Caco-2 (cell line): Measurements from ENCODE around the gene SSR1. TPM values are rescaled to one million over a fixed set of nuclear protein-coding genes. Genes with fewer than 3 reads are reported as not detected.

ENCODE experiments used
- BruUV-seq: library from RNA; stranded (reverse); fragments of 400-500 nt; replicated peaks from 2 replicates; lab custom pipeline; 2021; lab: Mats Ljungman, UMichigan
- CTCF ChIA-PET: fragments of 300-600 bp; sonication (Branson Sonifier 250); formaldehyde crosslinking; loops from one replicate; lab custom pipeline; 2022; ENCODE audit warnings: antibody characterized with exemption; lab: Charles Lee
- POLR2A ChIA-PET: fragments of 300-600 bp; sonication (Branson Sonifier 250); formaldehyde crosslinking; loops from one replicate; lab custom pipeline; 2022; ENCODE audit warnings: antibody characterized with exemption; lab: Charles Lee
- DNase-seq, 2 experiments: peaks; one replicate each; pipeline versions ENCODE4 v3.0.0 to v3.0.0-alpha.2; 2020 to 2022
- H3K27me3 ChIP-seq: replicated peaks from 2 replicates; pipeline ENCODE4 v1.6.0; 2011; ENCODE audit warnings: low read length; ENCODE audit not compliant: control insufficient read depth, insufficient read depth
- H3K36me3 ChIP-seq: 2 replicates; pipeline ENCODE4 v1.5.1; 2011; ENCODE audit warnings: low read length; ENCODE audit not compliant: control insufficient read depth, insufficient read depth
- H3K4me1 ChIP-seq: fragments of 250-450 bp; sonication (Bioruptor Pico); 2 replicates; pipeline ENCODE4 v1.5.1; 2020; ENCODE audit warnings: mild to moderate bottlenecking
- H3K4me3 ChIP-seq: 2 replicates; pipeline ENCODE4 v1.5.1; 2011; ENCODE audit warnings: low read depth, mild to moderate bottlenecking, control low read depth, low read length
- H3K9me3 ChIP-seq: fragments of 250-450 bp; sonication (Bioruptor Pico); 2 replicates; pipeline ENCODE4 v1.5.1; 2020; ENCODE audit warnings: mild to moderate bottlenecking, moderate library complexity
- H3K27ac Mint-ChIP-seq: one replicate; pipeline ENCODE4 v1.8.0; 2022; ENCODE audit warnings: mixed read lengths; ENCODE audit not compliant: unreplicated experiment
- H3K27me3 Mint-ChIP-seq: one replicate; pipeline ENCODE4 v1.8.0; 2022; ENCODE audit warnings: mixed read lengths; ENCODE audit not compliant: insufficient read depth, unreplicated experiment
- H3K36me3 Mint-ChIP-seq: one replicate; pipeline ENCODE4 v1.8.0; 2022; ENCODE audit warnings: mild to moderate bottlenecking, mixed read lengths; ENCODE audit not compliant: insufficient read depth, unreplicated experiment
- H3K4me1 Mint-ChIP-seq: one replicate; pipeline ENCODE4 v1.8.0; 2022; ENCODE audit warnings: low read depth, mixed read lengths; ENCODE audit not compliant: unreplicated experiment
- H3K4me3 Mint-ChIP-seq: one replicate; pipeline ENCODE4 v1.8.0; 2022; ENCODE audit warnings: mild to moderate bottlenecking, moderate library complexity, mixed read lengths; ENCODE audit not compliant: unreplicated experiment
- H3K9me3 Mint-ChIP-seq: one replicate; pipeline ENCODE4 v1.8.0; 2022; ENCODE audit warnings: mixed read lengths; ENCODE audit not compliant: unreplicated experiment
- CTCF ChIP-seq, 2 experiments: fragments of 200-600 bp in 1 of 2; IDR thresholded peaks; 1 replicate in 1 of 2; 2 replicates in 1 of 2; pipeline versions ENCODE4 v1.5.1 to v1.8.0; 2011 to 2022; ENCODE audit warnings: antibody characterized with exemption in 1 of 2, control low read depth in 1 of 2, inconsistent platforms in 1 of 2, low read depth in 1 of 2, low read length in 1 of 2, mild to moderate bottlenecking in 1 of 2, moderate library complexity in 1 of 2; ENCODE audit not compliant: insufficient read depth in 1 of 2, severe bottlenecking in 1 of 2, unreplicated experiment in 1 of 2
- intact Hi-C: fragments of 100-400 bp; cut with micrococcal nuclease; formaldehyde crosslinking; loops from one replicate; pipeline ENCODE4 v1.10.0; 2022; ENCODE audit not compliant: unreplicated experiment
- total RNA-seq: library from RNA; stranded (reverse); gene quantifications from 2 replicates; pipeline ENCODE4 v1.2.3, GENCODE V29; 2022

The SSR1 gene
- total RNA-seq, 1 experiment from 2014 or later, result 150 TPM

DNA sequence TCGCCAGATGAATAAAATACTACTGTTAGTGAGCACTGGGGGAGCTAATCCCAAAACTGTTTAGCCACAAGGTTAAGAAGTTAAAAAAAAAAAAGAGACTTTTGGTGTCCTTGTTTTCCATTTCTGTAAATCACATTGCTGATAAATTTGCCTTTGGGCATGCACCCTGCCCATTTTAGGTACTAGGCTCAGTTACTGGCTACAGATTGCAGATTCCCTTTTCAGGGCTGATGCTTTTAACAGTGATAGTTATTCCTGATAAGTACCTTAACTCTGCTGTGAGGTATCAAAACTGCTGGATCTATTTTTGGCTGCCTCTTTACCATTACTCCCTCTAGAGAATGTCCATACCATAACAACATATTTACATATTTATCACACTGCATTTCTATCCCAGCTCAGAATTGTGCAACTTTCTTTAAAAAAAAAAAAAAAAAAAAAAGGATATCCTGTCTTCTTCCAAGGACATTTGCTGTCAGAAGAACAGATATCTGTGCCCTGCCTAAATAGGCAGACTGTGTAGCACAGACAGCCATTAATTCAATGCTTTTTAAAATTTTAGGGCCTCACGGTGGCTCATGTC lies 94.5 kb downstream of the SSR1 start:
- H3K36me3 Mint-ChIP-seq, result peaks cover 34% of the 10 kb centered on the region
- no peaks in the 10 kb centered on the region for H3K27me3 Mint-ChIP-seq
- no peak for DNase-seq
- Histone ChIP-seq H3K4me3 (no peak overlapping the region), H3K9me3 (no peaks in the 10 kb centered on the region), H3K27me3 (no peaks in the 10 kb centered on the region), H3K4me1 (0 out of 2 replicates have a peak, but pooled peaks cover 3% of the 10 kb centered on the region), H3K36me3 (no peaks in the 10 kb centered on the region; the same call in 1 of the 2 replicates)
- BruUV-seq, result no TSS peak
- TF ChIP-seq CTCF (IDR thresholded peaks at IDR 0.05; ENCODE audit: insufficient read depth in 1 of 2, low read depth in 1 of 2, low read length in 1 of 2, severe bottlenecking in 1 of 2, unreplicated experiment in 1 of 2), result no peak
- POLR2A ChIA-PET, result interaction anchor here (0.6 kb wide), 1 partner anchor 23 kb away, joined by 5 read pairs; no protein-coding TSS in a partner anchor
- H3K9me3 Mint-ChIP-seq, result no peaks in the 10 kb centered on the region
- no peak overlapping the region for H3K4me3 Mint-ChIP-seq
- no peak overlapping the region for H3K27ac Mint-ChIP-seq
- no peaks in the 10 kb centered on the region for H3K4me1 Mint-ChIP-seq
- intact Hi-C loops, result no loop called here
- CTCF ChIA-PET, result interaction anchor here (0.6 kb wide), 4 partner anchors 8 to 430 kb away, joined by 3 to 5 read pairs (median 4); no protein-coding TSS in a partner anchor

Other genes starting within 250 kb of the SSR1 start
- 48.6 and 51.1 TPM in 2 replicates for gene RREB1, start 205.2 kb downstream of the SSR1 start, total RNA-seq
- gene CAGE1, start 76.5 kb upstream of the SSR1 start, total RNA-seq, result 0.26 and 0.59 TPM in 2 replicates
- gene RIOK1, start 76.6 kb upstream of the SSR1 start, total RNA-seq, result 34.2 and 36.1 TPM in 2 replicates
- 191 and 193 TPM in 2 replicates for gene DSP, start 228.5 kb upstream of the SSR1 start, total RNA-seq